HCT116 (cell line): ENCODE measurements around the gene NFKB1.

Source experiments
- ATF3 ChIP-seq: IDR thresholded peaks from 2 replicates; pipeline ENCODE4 v1.6.1; 2012
- CTCF ChIP-seq, 3 experiments: fragments of 200-600 bp in 1 of 3; sonication (generic) in 1 of 3; IDR thresholded peaks in 2 of 3; conservative IDR thresholded peaks in 1 of 3; 2 replicates each; pipeline ENCODE4 v1.5.1; 2012 to 2017; ENCODE audit warnings: low read depth in 2 of 3, low read length in 2 of 3, antibody characterized with exemption in 1 of 3, borderline replicate concordance in 1 of 3, control low read depth in 1 of 3, mild to moderate bottlenecking in 1 of 3, mixed read lengths in 1 of 3, mixed run types in 1 of 3, moderate library complexity in 1 of 3; ENCODE audit not compliant: insufficient read depth in 1 of 3
- EGR1 ChIP-seq: IDR thresholded peaks from 2 replicates; pipeline ENCODE4 v1.6.1; 2012; ENCODE audit warnings: low read depth
- EZH2 ChIP-seq: fragments of 200-600 bp; sonication (generic); IDR thresholded peaks from 2 replicates; pipeline ENCODE4 v1.6.1; 2017; ENCODE audit warnings: antibody characterized with exemption, mixed run types
- EZH2phosphoT487 ChIP-seq: fragments of 200-600 bp; IDR thresholded peaks from 2 replicates; pipeline ENCODE4 v1.6.1; 2018; ENCODE audit warnings: antibody characterized with exemption, borderline replicate concordance
- JUND ChIP-seq: IDR thresholded peaks from 2 replicates; pipeline ENCODE4 v1.6.1; 2012
- POLR2AphosphoS5 ChIP-seq: IDR thresholded peaks from 2 replicates; pipeline ENCODE4 v1.6.1; 2011; ENCODE audit warnings: mild to moderate bottlenecking, low read depth, low read length, moderate library complexity
- RAD21 ChIP-seq: IDR thresholded peaks from 2 replicates; pipeline ENCODE4 v1.6.1; 2012; ENCODE audit warnings: low read depth, mild to moderate bottlenecking
- SIN3A ChIP-seq: IDR thresholded peaks from 2 replicates; pipeline ENCODE4 v1.6.1; 2012; ENCODE audit warnings: low read depth
- TCF7L2 ChIP-seq: IDR thresholded peaks from 2 replicates; pipeline ENCODE4 v1.7.0; 2011; ENCODE audit warnings: borderline replicate concordance, inconsistent platforms; ENCODE audit not compliant: insufficient read depth, insufficient read length; ENCODE audit errors: extremely low read depth
- ZBTB33 ChIP-seq: IDR thresholded peaks from 2 replicates; pipeline ENCODE4 v1.6.1; 2011; ENCODE audit warnings: mild to moderate bottlenecking, low read length, moderate library complexity; ENCODE audit not compliant: insufficient replicate concordance; ENCODE audit errors: extremely low read depth
- ZNF274 ChIP-seq: fragments of 200-500 bp; sonication (Bioruptor generic); IDR thresholded peaks from 2 replicates; pipeline ENCODE4 v1.6.1; 2014; ENCODE audit warnings: mild to moderate bottlenecking, low read depth, low read length, inconsistent platforms

- no peak for TF ChIP-seq POLR2AphosphoS5
- no peak for TF ChIP-seq CTCF (IDR thresholded peaks at IDR 0.05 in 2 of 3, conservative IDR thresholded peaks at IDR 0.05 in 1 of 3; ENCODE audit: borderline replicate concordance in 1 of 3, insufficient read depth in 1 of 3, low read depth in 2 of 3, low read length in 2 of 3)
- TF ChIP-seq RAD21, result no peak
- TF ChIP-seq EZH2, result no peak
- TF ChIP-seq JUND, result no peak
- TF ChIP-seq EGR1, result no peak
- no peak for TF ChIP-seq EZH2phosphoT487
- TF ChIP-seq TCF7L2, result no peak
- no peak for TF ChIP-seq SIN3A
- TF ChIP-seq ZNF274, result no peak
- no peak for TF ChIP-seq ZBTB33
- TF ChIP-seq ATF3, result no peak
These were observed 97.7 kb downstream of the NFKB1 start for GRCh38 chr4:102598762-102599374.
